Middle frontal gyrus (tissue), 1 donor: ENCODE data around the gene GINS2.

Source experiments
- DNase-seq: peaks from one replicate; pipeline ENCODE4 v3.0.0-alpha.2; 2015; ENCODE audit warnings: low spot score; ENCODE audit errors: extremely low spot score

Gene GINS2

GRCh38 chr16:85689950-85690320, 1.2 kb upstream of the GINS2 start:
- DNase-seq, result no peak

- no peak for DNase-seq
Observed at GRCh38 chr16:85689285-85689949, 663 bp upstream of the GINS2 start.

GRCh38 chr16:85687651-85688471, 893 bp downstream of the GINS2 start:
- no peak for DNase-seq

GRCh38 chr16:85686912-85687591, 1.7 kb downstream of the GINS2 start:
- DNase-seq, result no peak

- no peak for DNase-seq
Observed at GRCh38 chr16:85685251-85685650, 3.5 kb downstream of the GINS2 start.

- DNase-seq, result no peak
Observed at GRCh38 chr16:85683363-85683762, 5.4 kb downstream of the GINS2 start.

GRCh38 chr16:85682516-85682915, 6.2 kb downstream of the GINS2 start:
- no peak for DNase-seq

- no peak for DNase-seq
Observed at GRCh38 chr16:85681255-85681654, 7.5 kb downstream of the GINS2 start.

- no peak for DNase-seq
Observed at GRCh38 chr16:85680352-85680944, 8.3 kb downstream of the GINS2 start.

- DNase-seq, result no peak
Observed at GRCh38 chr16:85679870-85680269, 8.9 kb downstream of the GINS2 start.

- no peak for DNase-seq
Observed at GRCh38 chr16:85678821-85679220, 9.9 kb downstream of the GINS2 start.

- DNase-seq, result no peak
Observed at GRCh38 chr16:85678016-85678415, 10.7 kb downstream of the GINS2 start.

GRCh38 chr16:85677383-85677967, 11.3 kb downstream of the GINS2 start:
- no peak for DNase-seq

GRCh38 chr16:85676466-85676865, 12.3 kb downstream of the GINS2 start:
- no peak for DNase-seq

GRCh38 chr16:85675251-85675874, 13.4 kb downstream of the GINS2 start:
- no peak for DNase-seq

- no peak for DNase-seq
Observed at GRCh38 chr16:85674828-85675227, 13.9 kb downstream of the GINS2 start.

- no peak for DNase-seq
Observed at GRCh38 chr16:85674418-85674755, 14.4 kb downstream of the GINS2 start.

GRCh38 chr16:85673529-85674417, 15.0 kb downstream of the GINS2 start:
- no peak for DNase-seq

- no peak for DNase-seq
Observed at GRCh38 chr16:85670840-85671239, 17.9 kb downstream of the GINS2 start.
